Coronary artery (tissue), 2 donors: ENCODE data around the gene SPTB.

Source experiments
- DNase-seq: peaks from one replicate; pipeline ENCODE4 v3.0.0-alpha.2; 2017; ENCODE audit warnings: low spot score
- H3K27ac ChIP-seq, 2 donors: fragments of 200-600 bp; sonication (generic); one replicate each; pipeline ENCODE4 v1.5.1; 2016 to 2019
- H3K4me3 ChIP-seq: fragments of 200-600 bp; sonication (generic); 2 replicates; pipeline ENCODE4 v1.5.1; 2016; ENCODE audit warnings: mild to moderate bottlenecking, moderate library complexity
- CTCF ChIP-seq: fragments of 200-600 bp; sonication (generic); IDR thresholded peaks from one replicate; pipeline ENCODE4 v1.5.1; 2019; ENCODE audit warnings: antibody characterized with exemption

SPTB gene

GRCh38 chr14:64709126-64709525 lies 170.6 kb downstream of the SPTB start:
- H3K27ac ChIP-seq = peak overlapping the region; percentile 92 to 99
- TF ChIP-seq CTCF = no peak
- peak overlapping the region; percentile 93 for H3K4me3 ChIP-seq
- peak; percentile 59 for DNase-seq

GRCh38 chr14:64708148-64709004 lies 171.3 kb downstream of the SPTB start:
- Histone ChIP-seq H3K4me3 (peak overlapping the region; percentile 93), H3K27ac (peak overlapping the region; percentile 92 to 99)
- peak; percentile 83 for DNase-seq
- no peak for TF ChIP-seq CTCF

- Histone ChIP-seq H3K4me3 (peak overlapping the region; percentile 93), H3K27ac (peak overlapping the region; percentile 92 to 99)
- no peak for TF ChIP-seq CTCF
- peak; percentile 56 for DNase-seq
These were observed 172.0 kb downstream of the SPTB start for GRCh38 chr14:64707661-64708060.

DNA sequence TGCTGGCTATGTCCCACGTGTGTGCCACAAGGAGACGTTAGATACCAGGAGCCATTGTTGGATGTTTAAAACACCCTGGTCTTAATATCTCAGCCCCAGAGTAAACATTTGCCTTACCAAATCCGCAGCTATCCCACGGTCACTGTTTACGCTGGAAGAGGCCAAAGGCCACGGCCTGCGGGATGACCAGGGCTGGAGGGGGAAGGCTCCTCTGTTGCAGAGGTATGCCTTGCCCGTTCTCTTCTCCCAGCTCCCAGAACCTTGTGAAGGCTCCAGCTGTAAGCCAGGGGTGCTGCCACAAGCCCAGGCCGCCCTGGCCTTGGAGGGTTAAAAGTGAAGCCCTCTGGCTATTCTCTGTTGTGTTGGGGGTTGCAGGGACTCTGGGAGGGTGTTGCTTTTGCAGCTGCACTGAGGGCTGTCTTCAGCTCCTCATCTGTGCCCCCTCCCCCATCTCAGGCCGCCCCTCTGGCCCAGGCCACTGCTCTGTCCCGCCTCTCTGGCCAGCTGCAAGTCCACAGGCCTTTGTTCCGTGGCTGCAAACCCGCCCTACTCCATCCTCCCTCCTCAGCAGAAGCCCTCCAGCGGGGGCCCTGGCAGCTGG lies 173.0 kb downstream of the SPTB start:
- no peak for TF ChIP-seq CTCF
- H3K4me3 ChIP-seq = peak overlapping the region; percentile 93
- DNase-seq = peak; percentile 72
- H3K27ac ChIP-seq = peak overlapping the region; percentile 92 to 99

GRCh38 chr14:64706119-64706592 lies 173.6 kb downstream of the SPTB start:
- Histone ChIP-seq H3K27ac (peak overlapping the region; percentile 92 to 99), H3K4me3 (peak overlapping the region; percentile 93)
- TF ChIP-seq CTCF = no peak
- DNase-seq = peak; percentile 63

DNA sequence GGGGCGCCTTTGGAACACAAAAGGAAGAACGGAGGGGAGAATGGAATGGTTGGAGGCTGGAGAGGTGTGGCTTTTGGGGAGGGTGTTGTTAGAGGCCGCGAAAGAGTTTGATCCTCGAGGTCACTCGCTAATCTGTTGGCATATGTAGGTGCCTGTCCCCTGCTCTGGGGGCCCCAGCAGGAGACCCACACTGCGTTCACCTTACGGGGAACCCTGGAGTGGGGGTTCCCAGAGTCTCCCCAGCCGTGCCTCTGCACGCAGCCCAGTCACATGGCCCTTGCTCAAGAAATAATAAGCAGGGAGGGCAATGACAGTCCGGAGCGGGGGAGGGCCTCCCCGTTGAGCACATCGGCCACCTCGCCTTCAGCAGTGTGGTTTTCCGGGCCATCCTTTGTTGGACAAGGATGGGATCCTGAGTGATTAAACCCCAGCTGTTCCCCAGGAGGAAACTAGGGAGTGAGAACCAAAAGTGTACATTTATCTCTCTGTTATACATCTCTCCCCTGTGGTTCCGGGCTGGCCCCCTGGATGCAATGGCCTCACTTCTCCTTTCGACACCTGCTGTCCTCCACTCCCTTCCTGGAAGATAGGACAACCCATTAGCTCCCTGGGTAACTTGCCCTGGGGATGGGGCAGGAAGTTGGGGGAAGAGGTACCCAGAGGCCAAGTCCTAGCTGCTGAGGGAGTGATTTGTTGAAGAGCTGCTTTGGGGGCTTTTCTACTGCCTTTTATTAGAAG lies 174.2 kb downstream of the SPTB start:
- DNase-seq = peak; percentile 76
- TF ChIP-seq CTCF = no peak
- peak overlapping the region; percentile 92 to 99 for H3K27ac ChIP-seq
- H3K4me3 ChIP-seq = peak overlapping the region; percentile 93
